A549 treated with dexamethasone at 1 μM for 4 hours (cell line): ENCODE results near the gene BTG3. TPM values are rescaled to one million over a fixed set of nuclear protein-coding genes. Genes with fewer than 3 reads are reported as not detected.

Source experiments
- total RNA-seq: library from RNA; stranded (reverse); fragments of 200-300 nt; extraction: Qiagen RNA extraction; gene quantifications from 5 replicates; pipeline ENCODE4 v1.2.3, GENCODE V29; 2022

Gene BTG3, protein sequence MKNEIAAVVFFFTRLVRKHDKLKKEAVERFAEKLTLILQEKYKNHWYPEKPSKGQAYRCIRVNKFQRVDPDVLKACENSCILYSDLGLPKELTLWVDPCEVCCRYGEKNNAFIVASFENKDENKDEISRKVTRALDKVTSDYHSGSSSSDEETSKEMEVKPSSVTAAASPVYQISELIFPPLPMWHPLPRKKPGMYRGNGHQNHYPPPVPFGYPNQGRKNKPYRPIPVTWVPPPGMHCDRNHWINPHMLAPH
- total RNA-seq, result 18.0 to 25.2 TPM (median 22.6 TPM) in 5 replicates

DNA sequence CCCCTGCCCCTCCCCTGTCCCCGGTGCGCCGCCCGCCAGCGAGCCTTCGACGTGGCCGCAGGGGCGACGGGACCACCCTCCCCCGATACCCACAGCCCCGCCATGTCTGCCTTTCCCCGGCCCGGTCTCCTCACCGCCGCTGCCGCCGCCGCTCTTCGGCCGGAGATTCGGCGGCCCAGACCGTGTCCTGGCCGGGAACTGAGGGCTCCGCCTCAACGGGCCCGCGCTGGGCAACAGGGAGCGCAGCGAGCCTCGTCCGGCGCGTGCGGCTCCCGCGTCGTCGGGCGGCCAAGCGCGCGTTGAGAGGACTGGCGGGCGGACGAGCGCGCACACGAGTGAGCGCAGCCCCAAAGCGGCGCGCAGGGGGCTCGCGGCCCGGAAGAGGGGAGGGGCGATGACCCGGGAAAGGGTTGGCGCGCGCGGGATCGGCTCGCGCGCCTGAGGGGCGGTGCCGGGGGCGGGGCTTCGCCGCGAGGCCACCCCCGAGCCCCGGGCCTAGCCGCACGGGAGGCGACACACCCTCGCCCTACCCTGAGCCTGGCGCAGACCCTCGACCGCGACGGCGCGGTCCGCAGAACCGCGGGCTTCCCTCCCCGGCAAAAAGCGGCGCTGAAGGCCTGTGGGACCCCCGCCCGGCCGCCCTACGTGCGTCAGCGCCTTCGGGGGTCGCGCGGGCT is at the start of gene BTG3:
BTG3 (minus strand) TSS at position 337 of the 677 bp plus-strand sequence. CDS start 3,757 bp downstream, outside the sequence.

Other genes with a start within 250 kb of the BTG3 start
- gene CXADR, start 99.9 kb downstream of the BTG3 start, total RNA-seq, result 10.2 to 18.1 TPM (median 14.6 TPM) in 5 replicates
- 1.6 to 2.3 TPM (median 2.2 TPM) in 5 replicates for gene C21orf91, start 206.5 kb upstream of the BTG3 start, total RNA-seq